Measurements from ENCODE around the gene LRTM1. TPM values are rescaled to one million over a fixed set of nuclear protein-coding genes. Genes with fewer than 3 reads are reported as not detected.

LRTM1 gene
- total and polyA plus RNA-seq, 8 donors, result not detected

- DNase-seq, result no peak
- no peak overlapping the region for H3K4me3 ChIP-seq
- intact Hi-C loops (cut with DNase I), result loop anchor here in 1 of 2 donors (10.0 kb wide), 1 partner anchor 234 kb away; no protein-coding TSS in a partner anchor
- TF ChIP-seq CTCF (IDR thresholded peaks at IDR 0.05), result no peak
- no peak for ATAC-seq
- H3K9me3 ChIP-seq, result no peaks in the 10 kb centered on the region
- no peaks in the 10 kb centered on the region for H3K27me3 ChIP-seq
- H3K36me3 ChIP-seq, result no peaks in the 10 kb centered on the region
- H3K27ac ChIP-seq, result no peak overlapping the region
- H3K4me1 ChIP-seq, result no peaks in the 10 kb centered on the region
Measured at GRCh38 chr3:54950391-54951003, 22.6 kb upstream of the LRTM1 start.

DNA sequence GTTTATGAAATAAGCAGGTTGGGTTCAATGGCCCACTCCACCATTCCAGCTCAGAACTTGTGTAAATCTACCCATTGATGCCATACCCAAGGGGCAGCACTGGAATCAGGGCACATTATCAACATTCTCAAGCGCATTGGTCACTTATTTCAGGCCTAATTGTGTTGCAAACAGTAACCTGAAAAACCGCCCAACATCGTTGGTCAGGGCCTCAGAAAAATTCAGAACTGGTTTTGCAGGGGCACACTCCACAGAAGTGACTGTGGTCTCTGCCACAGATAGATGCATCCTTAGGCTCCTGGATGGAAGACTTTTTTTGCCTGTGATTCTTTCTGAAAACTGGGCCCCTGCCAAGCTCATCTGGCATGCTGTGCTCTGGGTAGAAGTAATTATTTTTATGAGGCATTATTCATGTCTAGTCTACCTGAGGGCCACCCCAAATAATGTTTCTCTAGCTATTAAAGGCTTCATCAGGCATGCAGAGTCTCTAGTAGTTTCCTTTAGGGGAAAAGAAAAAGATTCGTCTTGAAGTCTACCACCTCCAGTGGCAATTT lies 21.7 kb upstream of the LRTM1 start:
- no peaks in the 10 kb centered on the region for H3K4me1 ChIP-seq
- no peak for TF ChIP-seq CTCF (IDR thresholded peaks at IDR 0.05)
- H3K27ac ChIP-seq, result no peak overlapping the region
- no peaks in the 10 kb centered on the region for H3K27me3 ChIP-seq
- intact Hi-C loops (cut with DNase I), result loop anchor here in 1 of 2 donors (10.0 kb wide), 1 partner anchor 235 kb away; no protein-coding TSS in a partner anchor
- ATAC-seq (no peak), DNase-seq (no peak)
- no peaks in the 10 kb centered on the region for H3K36me3 ChIP-seq
- H3K9me3 ChIP-seq, result no peaks in the 10 kb centered on the region
- H3K4me3 ChIP-seq, result no peak overlapping the region

- Histone ChIP-seq H3K27me3 (no peaks in the 10 kb centered on the region), H3K27ac (no peak overlapping the region), H3K9me3 (no peaks in the 10 kb centered on the region), H3K4me3 (no peak overlapping the region), H3K36me3 (no peaks in the 10 kb centered on the region), H3K4me1 (no peaks in the 10 kb centered on the region)
- intact Hi-C loops (cut with DNase I), result no loop called here
- ATAC-seq (no peak), DNase-seq (no peak)
- no peak for TF ChIP-seq CTCF (IDR thresholded peaks at IDR 0.05)
Measured at GRCh38 chr3:54941690-54942362, 14.0 kb upstream of the LRTM1 start.

DNA sequence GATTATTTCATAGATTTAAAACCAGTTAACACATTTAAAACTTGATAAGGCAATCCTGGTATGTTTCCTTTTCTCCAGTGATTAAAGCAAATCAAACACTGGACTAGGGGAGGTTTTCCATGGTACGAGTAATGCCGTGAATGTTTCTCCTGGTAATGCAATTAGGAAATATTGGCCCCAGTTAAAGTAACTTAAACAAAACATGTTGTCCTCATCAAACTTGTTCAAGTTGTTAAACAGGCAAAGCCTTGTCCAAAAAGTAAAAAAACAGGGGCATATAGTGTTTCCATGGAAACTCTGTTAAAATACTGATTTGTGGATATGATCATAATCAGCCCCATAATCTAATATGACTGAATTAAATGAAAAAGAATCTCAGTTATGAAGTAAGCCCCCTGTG lies 13.1 kb upstream of the LRTM1 start:
- H3K27me3 ChIP-seq, result no peaks in the 10 kb centered on the region
- no peak overlapping the region for H3K27ac ChIP-seq
- TF ChIP-seq CTCF (IDR thresholded peaks at IDR 0.05), result no peak
- ATAC-seq, result no peak
- intact Hi-C loops (cut with DNase I), result no loop called here
- H3K4me3 ChIP-seq, result no peak overlapping the region
- no peaks in the 10 kb centered on the region for H3K36me3 ChIP-seq
- no peaks in the 10 kb centered on the region for H3K4me1 ChIP-seq
- DNase-seq, result no peak
- no peaks in the 10 kb centered on the region for H3K9me3 ChIP-seq

DNA sequence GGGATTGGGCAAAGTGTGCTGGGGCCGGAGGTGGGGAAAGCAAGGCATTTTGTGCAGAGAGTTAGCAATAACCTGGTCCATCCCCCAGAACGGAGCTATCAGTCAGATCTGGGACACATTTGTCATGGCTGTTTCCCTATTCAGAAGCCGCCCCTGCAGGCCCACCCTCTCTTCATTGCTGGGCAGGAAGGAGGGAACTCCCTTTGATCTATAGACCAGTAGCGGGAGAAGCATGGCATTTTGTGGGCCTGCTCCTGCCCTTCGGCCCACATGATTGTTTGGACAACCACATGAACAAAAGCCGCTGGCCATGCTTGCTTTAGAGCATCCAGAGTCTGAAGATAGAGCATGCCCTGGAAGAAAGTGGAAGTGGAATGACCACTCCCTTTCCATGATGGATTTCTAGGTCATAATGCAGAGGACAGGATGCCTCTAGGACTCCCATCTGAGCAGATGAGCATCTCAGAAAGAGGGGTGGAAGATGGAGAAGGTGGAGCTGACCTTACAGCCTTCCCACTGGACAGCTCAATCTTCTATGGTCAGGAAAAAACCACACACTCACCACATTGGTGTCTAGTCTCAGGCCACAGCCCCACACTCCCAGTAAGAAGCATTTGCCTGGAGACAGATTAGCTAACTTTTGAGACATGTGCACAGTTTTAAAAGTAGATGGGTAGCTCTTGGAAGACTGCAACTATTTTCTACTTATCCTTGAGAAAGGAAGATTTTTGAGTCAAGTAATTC lies 11.9 kb upstream of the LRTM1 start:
- no peak overlapping the region for H3K27ac ChIP-seq
- H3K27me3 ChIP-seq, result no peaks in the 10 kb centered on the region
- no peak for ATAC-seq
- no peak for DNase-seq
- no peaks in the 10 kb centered on the region for H3K9me3 ChIP-seq
- intact Hi-C loops (cut with DNase I), result no loop called here
- no peak overlapping the region for H3K4me3 ChIP-seq
- no peaks in the 10 kb centered on the region for H3K36me3 ChIP-seq
- no peak for TF ChIP-seq CTCF (IDR thresholded peaks at IDR 0.05)
- no peaks in the 10 kb centered on the region for H3K4me1 ChIP-seq

Data from left lung (tissue), 10 donors.